Hematopoietic multipotent progenitor cell treated with erythropoietin and hydrocortisone succinate and interleukin-3 and kit ligand, for 15 days (in vitro differentiated cells): ENCODE results near the gene EPS8L1.
"Not testable (repeated sequence)": the region's sequence is repeated elsewhere in the genome, so short reads cannot be mapped to it uniquely, and the experiment has no call there.

ENCODE experiments used
- DNase-seq: peaks from one replicate; pipeline ENCODE4 v3.0.0-alpha.2; 2015; ENCODE audit warnings: low spot score

The EPS8L1 gene

DNA sequence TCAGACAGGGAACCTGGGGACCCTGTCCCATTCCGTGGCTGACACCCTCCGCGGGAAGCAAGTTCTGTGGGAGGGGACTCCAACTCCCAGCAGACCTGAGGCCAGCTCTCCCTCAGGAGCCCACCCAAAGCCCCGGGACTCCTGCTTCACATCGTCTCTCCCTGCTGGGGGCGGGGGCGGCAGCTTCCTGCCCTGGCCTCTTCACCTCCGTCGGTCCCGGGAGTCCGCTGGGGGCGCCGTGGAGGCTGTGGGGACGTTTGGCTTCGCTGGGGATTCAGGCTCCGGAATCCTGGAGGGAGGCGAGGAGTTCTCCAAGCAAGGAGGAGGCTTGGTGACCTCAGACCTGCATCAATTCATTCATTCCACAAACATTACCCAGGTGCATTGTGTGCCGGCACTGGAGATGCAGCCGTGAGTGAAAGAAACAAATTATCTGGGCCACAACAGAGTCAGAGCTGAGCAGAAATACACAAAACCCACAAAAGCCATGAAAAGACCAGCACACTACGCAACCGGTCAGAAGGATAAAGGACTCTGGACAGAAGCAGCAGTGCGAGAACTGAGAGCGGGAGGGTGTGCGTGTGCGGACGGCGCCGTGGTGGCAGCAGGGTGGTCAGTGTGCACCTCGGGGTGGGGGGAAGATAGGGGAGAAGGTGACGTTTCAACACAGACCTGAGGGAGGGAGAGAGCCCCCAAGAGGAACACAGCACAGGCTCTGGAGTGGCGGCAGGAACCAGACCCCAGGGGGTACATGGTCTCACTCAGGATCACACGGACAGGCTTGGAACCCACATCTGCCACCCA, 19.0 kb downstream of the EPS8L1 start:
- DNase-seq, result no peak

- DNase-seq, result no peak
Measured at GRCh38 chr19:55095260-55096060, 19.8 kb downstream of the EPS8L1 start.

DNA sequence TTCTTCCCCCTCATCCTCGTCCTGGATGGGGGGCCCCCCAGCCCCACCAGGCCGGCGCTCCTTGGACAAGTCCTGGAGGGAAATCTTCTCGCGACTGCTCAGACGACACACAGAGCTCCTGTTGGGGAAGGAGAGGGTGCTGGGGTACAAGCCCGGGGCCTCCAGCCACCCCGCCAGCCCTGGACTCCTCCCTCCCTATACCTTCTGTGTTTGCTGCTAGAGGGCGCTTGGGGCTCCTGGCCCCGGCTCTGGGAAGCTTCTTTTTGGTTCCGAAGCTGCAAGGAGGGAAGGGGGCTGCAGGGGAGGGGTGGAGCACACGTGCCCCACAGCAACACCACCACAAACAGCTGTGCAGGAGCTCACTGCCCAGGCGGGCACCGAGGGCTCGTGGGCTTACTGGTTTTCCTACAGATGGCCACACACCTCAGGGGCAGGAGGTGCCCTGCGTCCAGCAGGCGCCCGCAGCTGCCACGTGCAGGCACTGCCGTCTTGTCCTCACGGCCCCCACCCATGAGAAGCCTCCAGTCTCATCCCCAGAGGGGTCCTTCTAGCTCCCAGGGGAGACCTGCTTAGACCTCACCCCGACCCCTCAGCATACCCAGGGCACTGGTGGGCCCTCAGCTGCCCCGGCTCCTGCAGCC, 20.5 kb downstream of the EPS8L1 start:
- no peak for DNase-seq

- no peak for DNase-seq
Measured at GRCh38 chr19:55097864-55098715, 22.4 kb downstream of the EPS8L1 start.

DNA sequence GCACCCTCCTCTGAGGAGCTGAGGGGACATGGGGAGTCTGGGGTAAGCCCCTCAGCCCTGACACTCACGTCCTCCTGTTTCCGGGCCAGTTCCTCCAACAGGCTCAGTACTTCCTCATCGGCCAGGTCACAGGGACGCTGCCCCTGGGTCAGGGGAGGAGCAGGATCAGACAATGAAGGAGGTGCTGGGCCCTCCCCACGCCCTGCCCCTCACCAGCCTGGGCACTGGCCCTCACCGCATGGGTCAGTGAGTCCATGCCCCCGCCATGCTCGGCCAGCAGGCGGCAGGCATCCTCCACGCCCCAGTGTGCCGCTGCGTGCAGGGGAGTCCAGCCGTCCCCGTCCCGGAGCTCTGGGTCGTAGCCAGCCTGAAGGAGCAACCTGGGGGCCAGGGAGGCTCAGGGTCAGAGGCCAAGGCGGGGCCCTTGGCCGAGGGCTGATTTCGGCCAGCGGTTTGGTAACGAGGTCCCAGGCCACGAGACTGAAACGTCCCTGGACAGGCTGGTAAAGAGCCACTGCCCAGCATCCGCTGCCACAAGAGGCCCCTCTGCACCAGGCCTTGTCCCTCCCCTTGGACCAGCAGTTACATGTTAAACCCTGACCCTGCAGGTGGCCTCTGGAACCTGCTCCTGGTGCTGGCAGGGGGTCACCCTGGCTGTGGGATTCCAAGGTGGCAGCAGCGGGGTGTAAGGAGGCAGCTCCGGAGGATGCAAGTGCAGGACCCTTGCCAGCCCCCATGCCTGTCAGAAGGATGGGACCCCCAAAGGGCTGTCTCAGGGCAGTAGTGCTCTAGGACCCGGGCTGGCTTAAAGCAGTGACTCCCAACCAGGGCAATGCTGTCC, 23.3 kb downstream of the EPS8L1 start:
- DNase-seq, result no peak

DNA sequence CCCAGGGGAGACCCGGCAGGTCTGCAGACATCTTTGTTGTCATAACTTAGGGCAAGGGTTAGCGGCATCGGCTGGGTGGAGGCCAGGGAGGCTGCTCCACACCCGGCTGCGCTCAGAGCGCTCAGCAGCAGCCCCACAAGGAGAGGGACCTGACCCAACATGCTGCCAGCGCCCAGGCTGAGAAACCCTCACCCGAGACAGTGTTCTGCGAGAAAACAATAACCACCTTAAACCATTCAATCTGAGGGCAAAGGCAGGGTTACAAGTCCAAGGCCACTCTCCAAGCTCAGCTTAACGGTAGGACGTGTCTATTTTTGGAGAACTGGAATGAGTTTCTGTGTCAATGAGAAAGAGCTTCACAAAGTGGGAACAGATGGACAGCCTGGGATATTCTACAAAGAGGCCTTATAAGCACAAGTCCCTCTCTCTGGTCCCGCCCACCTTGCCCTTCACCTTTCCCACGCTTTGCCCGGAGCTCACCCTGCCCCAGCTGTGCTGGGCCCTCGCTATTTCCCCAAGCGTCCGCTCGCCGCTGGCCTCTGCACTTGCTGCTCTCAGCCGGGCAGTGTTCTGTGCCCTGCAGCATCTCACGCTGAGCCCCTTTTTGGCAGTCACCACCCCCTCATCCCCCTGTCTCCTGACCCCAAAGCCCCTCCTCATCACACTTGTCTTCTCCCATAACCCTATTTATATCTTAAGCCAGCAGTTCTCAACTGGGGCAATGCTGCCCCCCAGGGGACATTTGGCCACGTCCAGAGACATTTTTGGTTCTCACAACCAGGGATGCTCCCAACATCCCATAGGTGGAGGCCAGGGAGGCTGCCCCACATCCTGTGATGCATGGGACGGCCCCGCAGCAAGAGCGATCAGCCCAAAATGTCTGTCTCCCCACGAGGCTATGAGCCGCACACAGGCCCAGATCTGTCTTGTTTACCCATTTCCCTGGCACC, 24.2 kb downstream of the EPS8L1 start:
- no peak for DNase-seq

DNA sequence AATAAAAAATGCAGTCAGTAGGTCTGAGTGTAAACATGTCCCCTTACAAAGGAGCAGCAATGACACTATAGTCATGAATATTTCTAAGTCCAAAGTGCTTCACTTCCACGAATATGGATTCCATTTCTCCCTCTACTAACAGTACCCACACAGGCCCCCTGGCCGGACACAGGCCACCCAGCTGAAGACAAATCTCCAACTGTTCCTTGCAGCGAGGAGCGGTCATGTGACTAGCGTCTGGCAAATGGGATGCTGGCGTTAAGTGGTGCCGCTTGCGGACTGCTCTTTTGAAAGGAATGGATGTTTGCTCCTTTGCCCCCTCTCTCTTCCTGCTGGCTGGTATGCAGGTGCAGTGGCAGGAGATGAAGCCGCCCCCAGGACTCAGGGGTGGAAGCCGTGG, 25.6 kb downstream of the EPS8L1 start:
- no peak for DNase-seq

GRCh38 chr19:55103190-55103589, 27.5 kb downstream of the EPS8L1 start:
- no peak for DNase-seq

- no peak for DNase-seq
Measured at GRCh38 chr19:55105237-55105636, 29.6 kb downstream of the EPS8L1 start.

- DNase-seq, result no peak
Measured at GRCh38 chr19:55106591-55106990, 30.9 kb downstream of the EPS8L1 start.

- DNase-seq, result not testable (repeated sequence)
Measured at GRCh38 chr19:55107252-55107651, 31.6 kb downstream of the EPS8L1 start.

- no peak for DNase-seq
Measured at GRCh38 chr19:55109527-55110291, 34.0 kb downstream of the EPS8L1 start.

- DNase-seq, result no peak
Measured at GRCh38 chr19:55111238-55111831, 35.7 kb downstream of the EPS8L1 start.

DNA sequence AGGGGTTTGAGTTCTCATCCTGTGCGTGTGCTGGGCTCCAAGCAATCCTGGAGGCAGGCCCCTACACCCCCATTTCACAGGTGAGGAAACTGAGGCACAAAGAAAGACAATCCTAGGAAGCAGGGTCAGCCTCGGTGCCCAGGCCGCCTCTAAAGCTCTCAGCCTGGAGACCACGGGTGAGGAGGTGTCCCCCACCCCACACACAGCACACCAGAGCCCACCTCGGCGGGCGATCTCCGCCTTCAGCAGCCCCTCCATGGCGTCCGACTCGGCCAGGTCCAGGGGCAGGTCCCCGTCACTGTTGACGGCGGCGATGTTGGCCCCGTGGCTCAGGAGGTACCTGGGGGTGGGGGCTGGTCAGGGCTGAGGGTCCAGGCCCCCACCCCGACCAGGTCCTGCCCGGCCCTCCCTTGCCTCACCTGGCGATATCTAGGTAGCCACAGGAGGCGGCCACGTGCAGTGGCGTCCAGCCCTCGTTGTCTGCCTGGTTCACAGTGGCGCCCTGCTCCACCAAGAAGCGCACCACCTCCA, 36.6 kb downstream of the EPS8L1 start:
- no peak for DNase-seq

DNA sequence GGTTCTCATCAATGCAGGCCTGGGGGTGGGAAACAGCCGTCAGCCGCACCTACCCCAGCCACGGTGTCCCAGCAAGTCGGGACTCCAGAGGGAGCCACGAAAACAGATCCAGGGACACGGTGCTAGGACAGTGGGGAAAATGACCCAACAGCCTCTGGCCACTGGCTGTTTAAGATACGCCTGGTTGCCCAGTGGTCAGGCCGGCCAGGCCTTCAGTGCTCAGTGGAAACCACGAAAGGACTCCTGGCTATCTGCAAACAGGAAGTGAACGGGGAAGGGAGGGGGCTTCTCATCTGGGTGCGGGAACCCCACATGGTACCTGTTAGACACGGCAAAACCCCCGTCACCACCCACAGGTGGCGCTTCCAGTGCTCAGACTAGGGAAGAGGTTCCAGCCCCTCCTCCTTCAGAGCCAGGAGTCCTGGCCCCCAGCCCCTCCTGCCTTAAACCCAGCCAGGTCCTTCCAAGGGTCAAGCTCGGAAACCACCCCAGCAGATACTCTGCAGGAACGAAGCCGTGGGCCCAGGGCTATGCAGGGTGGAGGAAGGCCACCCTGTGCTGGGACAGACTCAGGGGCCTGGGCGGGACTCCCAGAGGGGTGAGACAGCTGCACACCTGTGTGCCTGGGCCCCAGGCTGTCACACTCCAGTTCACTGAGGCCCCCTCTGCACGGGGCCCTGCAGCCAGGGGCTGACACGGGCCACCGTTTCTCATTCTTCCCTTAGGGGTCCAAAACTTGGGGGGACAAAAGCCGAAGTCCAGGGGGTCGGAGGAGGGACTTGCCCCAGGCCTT, 37.3 kb downstream of the EPS8L1 start:
- no peak for DNase-seq

GRCh38 chr19:55113570-55114039, 37.9 kb downstream of the EPS8L1 start:
- no peak for DNase-seq

DNA sequence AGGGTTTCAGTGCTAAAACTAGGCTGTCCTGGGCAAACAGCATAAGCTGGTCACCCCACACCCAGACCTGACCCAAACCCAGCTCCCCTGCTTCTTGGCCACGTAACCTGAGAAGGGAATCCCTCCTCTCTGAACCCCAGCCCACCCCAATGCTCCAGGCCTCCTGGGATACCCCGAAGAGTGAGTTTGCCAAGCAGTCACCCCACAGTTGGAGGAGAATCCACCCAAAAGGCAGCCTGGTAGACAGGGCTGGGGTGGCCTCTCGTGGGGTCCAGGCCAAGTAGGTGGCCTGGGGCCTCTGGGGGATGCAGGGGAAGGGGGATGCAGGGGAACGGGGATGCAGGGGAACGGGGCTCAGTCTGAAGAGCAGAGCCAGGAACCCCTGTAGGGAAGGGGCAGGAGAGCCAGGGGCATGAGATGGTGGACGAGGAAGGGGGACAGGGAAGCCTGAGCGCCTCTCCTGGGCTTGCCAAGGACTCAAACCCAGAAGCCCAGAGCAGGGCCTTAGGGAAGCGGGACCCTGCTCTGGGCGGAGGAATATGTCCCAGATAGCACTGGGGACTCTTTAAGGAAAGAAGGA, 39.0 kb downstream of the EPS8L1 start:
- DNase-seq, result no peak
